ENCODE data around the gene ST8SIA4. TPM values are rescaled to one million over a fixed set of nuclear protein-coding genes. Genes with fewer than 3 reads are reported as not detected.

Gene ST8SIA4
- total and polyA plus RNA-seq, 10 of the 15 experiments (the other 5 are each of a cell fraction or from before 2014, with no cell fraction given): 4.4 to 30.9 (median 19.5) TPM

GRCh38 chr5:100890461-100891008, 12.5 kb downstream of the ST8SIA4 start:
- peak; percentile 73 for ATAC-seq
- RAD21 ChIA-PET (ENCODE audit: unreplicated experiment): interaction anchor here (0.8 to 15.0 kb wide), 11 partner anchors 13 to 115 kb away, joined by 3 to 275 read pairs (median 6); partner anchors contain the start of gene ST8SIA4
- H4K20me1 ChIP-seq (ENCODE audit: control insufficient read depth, insufficient read depth): no peaks in the 10 kb centered on the region
- WGBS (ENCODE audit: insufficient coverage, insufficient replicate concordance, low lambda C conversion rate, missing lambda C conversion rate): 0% methylated on average over 3 of the region's 3 CpGs
- CTCF ChIA-PET: interaction anchor here (1.6 to 6.2 kb wide), 2 partner anchors 10 to 15 kb away, joined by 5 to 64 read pairs; partner anchors contain the start of gene ST8SIA4
- H3K4me3 ChIP-seq: peak overlapping the region; percentile 58
- H3K4me2 ChIP-seq (ENCODE audit: control insufficient read depth, insufficient read depth): peak overlapping the region; percentile 88
- intact Hi-C loops (cut with micrococcal nuclease; ENCODE audit: unreplicated experiment) (loop anchor here (1.0 to 2.0 kb wide), 3 partner anchors 10 to 62 kb away; no protein-coding TSS in a partner anchor), in situ Hi-C loops (cut with MboI) (no loop called here)
- peak overlapping the region; percentile 24 for H3K9ac ChIP-seq (ENCODE audit: control insufficient read depth, insufficient read depth, low read length)
- H3K9me3 ChIP-seq (replicated peaks; ENCODE audit: control insufficient read depth, insufficient read depth, low read length): peaks cover 4% of the 10 kb centered on the region
- peak; percentile 64 for DNase-seq (ENCODE audit: low read depth, low spot score)
- peaks cover 15% of the 10 kb centered on the region; the same call in 1 of the 2 replicates for H3K4me1 ChIP-seq (ENCODE audit: control insufficient read depth, insufficient read depth, low read length)
- peak overlapping the region; percentile 33 for H2AFZ ChIP-seq (ENCODE audit: control insufficient read depth, low read depth, low read length)
- no peaks in the 10 kb centered on the region for H3K27me3 ChIP-seq (replicated peaks in 1 of 2; ENCODE audit: control insufficient read depth in 2 of 2, insufficient read depth in 2 of 2, low read length in 1 of 2)
- H3K79me2 ChIP-seq (ENCODE audit: control insufficient read depth, insufficient read depth, low read length): peaks cover 89% of the 10 kb centered on the region
- peaks cover 0 to 18% of the 10 kb centered on the region in 2 experiments; a peak in 2 of 4 replicates for H3K36me3 ChIP-seq (ENCODE audit: control insufficient read depth in 2 of 2, insufficient read depth in 2 of 2, low read length in 1 of 2)
- POLR2A ChIA-PET: interaction anchor here (0.9 to 5.2 kb wide), 2 partner anchors 12 to 30 kb away, joined by 4 to 49 read pairs; partner anchors contain the start of gene ST8SIA4
- H3K27ac ChIP-seq (ENCODE audit: control insufficient read depth, insufficient read depth): peak overlapping the region; percentile 87
- BruUV-seq (replicated peaks): no TSS peak
- SMC1A ChIA-PET (ENCODE audit: uncharacterized antibody, unreplicated experiment): interaction anchor here (1.0 to 15.8 kb wide), 10 partner anchors 11 to 115 kb away, joined by 3 to 281 read pairs (median 12); partner anchors contain the start of gene ST8SIA4
- FAIRE-seq: peak; percentile 74
- no peak for TF ChIP-seq SP1 (IDR thresholded peaks at IDR 0.05; ENCODE audit: low read depth, low read length)
- TF ChIP-seq SREBF2 (IDR thresholded peaks at IDR 0.05; ENCODE audit: low read length): no peak
- no peak for TF ChIP-seq TCF12 (IDR thresholded peaks at IDR 0.05; ENCODE audit: low read depth, low read length)
- TF ChIP-seq ATF2 (IDR thresholded peaks at IDR 0.05; ENCODE audit: low read length): no peak
- no peak for TF ChIP-seq CBX3 (IDR thresholded peaks at IDR 0.05; ENCODE audit: borderline replicate concordance, low read depth)
- no peak for TF ChIP-seq MAX (IDR thresholded peaks at IDR 0.05; ENCODE audit: low read depth, low read length)
- no peak for TF ChIP-seq CUX1 (IDR thresholded peaks at IDR 0.05; ENCODE audit: insufficient replicate concordance, low read depth, low read length)
- TF ChIP-seq BMI1 (IDR thresholded peaks at IDR 0.05; ENCODE audit: borderline replicate concordance): no peak
- no peak for TF ChIP-seq TCF3 (IDR thresholded peaks at IDR 0.05; ENCODE audit: borderline replicate concordance, insufficient read depth, low read depth, low read length)
- TF ChIP-seq ZBTB11 (CRISPR knock-in tag; IDR thresholded peaks at IDR 0.05): no peak
- peak; percentile 92 for TF ChIP-seq POU2F2 (IDR thresholded peaks at IDR 0.05; ENCODE audit: borderline replicate concordance, low read depth, low read length)

All from GM12878 (cell line).